HG03097 (cell line): Measurements from ENCODE around the gene CLECL1.

Experiments used
- ATAC-seq: cut with Tn5 transposase; IDR thresholded peaks from one replicate; pipeline ENCODE4 v1.9.1; 2021; ENCODE audit not compliant: unreplicated experiment, low FRiP score

CLECL1 gene

GRCh38 chr12:9732921-9733461 is at the start of gene CLECL1:
Gene CLECL1 (minus strand): TSS chr12:9733097.
- ATAC-seq = no peak

DNA sequence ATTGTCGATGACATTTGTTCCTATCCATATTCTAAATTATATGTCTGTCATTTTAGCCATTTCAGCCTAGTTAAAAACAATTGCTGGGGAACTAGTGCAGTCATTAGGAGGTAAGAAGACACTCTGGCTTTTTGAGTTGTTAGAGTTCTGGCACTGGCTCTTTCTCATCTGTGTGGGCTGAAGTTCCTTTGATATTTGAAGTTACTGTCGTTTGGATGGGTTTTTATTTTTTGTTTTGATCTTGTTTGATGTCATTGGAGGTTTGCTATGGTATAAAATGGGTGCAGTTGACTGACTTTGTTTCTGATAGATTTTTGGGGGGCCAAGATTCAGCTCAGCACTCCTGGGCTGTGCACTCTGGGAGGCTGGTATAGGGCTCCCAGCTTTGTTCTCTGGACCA is 48.5 kb upstream of the CLECL1 start:
- no peak for ATAC-seq

DNA sequence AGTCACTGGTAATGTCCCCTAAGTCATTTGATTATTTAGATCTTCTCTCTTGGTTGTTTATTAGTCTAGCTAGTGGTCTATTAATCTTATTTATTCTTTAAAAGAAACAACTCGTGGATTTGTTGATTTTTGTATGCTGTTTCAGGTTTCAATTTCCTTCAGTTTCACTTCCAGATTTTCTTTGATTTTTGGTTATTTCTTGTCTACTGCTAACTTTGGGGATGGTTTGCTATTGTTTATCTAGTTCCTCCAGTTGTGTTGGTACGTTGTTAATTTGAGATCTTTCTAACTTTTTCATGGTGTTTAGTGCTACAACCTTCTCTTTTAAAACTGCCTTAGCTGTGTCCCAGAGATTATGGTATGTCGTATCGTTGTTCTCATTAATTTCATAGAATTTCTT is 46.3 kb upstream of the CLECL1 start:
- no peak for ATAC-seq

- ATAC-seq = no peak
Observed at GRCh38 chr12:9776781-9777180, 43.9 kb upstream of the CLECL1 start.

- no peak for ATAC-seq
Observed at GRCh38 chr12:9773216-9773877, 40.5 kb upstream of the CLECL1 start.

DNA sequence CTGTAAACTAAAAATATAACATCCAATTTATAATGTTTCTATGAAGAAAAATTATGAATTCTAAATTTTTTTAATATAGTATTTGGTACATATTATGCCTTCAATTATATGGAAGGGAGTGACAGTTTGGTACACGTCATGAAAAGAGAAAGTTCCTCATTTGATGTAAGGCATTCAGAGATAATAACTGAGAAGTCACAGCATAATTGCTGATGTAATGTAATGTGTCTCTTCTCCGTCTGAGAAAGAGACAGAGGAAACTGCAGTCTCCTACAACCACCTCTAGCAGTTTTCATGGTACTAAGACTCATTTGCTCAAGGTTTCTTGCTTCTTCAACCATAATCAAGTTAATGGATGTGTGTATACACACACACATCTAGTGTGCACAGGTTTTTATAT is 30.1 kb upstream of the CLECL1 start:
- no peak for ATAC-seq

DNA sequence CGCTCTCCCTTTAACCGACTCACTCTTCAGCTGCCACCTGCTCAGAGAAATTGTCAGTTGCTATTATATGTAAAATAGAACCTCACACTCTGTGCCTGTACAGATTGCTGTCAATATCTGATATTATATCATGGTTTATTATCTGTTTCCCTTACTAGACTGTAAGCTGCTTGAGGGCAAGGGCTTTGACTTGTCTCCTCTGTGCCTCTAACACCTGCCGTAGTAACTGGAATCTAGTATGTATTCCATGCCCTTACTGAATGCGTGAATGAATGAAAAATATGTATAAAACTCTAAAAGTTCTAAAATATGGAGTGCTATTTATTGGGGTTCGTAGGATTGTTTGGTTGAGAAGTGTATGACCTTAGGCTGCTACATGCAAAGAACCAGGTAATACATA is 29.5 kb upstream of the CLECL1 start:
- ATAC-seq = no peak

DNA sequence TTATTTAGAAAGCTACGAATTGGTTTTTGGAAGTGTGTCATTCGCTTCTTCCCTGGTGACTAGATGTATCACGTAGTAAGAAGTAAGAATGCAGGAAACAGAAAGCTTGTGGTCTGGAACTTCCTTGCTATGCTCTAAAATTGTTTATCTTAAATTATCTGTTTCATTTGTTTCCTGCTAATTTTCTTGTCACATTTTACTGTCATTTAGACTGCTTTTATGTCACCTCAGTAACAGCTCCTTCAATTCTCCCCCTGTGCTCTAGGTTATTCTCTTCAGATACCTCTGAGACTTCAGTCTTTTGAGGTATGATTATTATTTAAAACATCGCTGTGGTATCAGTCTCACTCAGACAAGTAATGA is 28.5 kb upstream of the CLECL1 start:
- no peak for ATAC-seq

DNA sequence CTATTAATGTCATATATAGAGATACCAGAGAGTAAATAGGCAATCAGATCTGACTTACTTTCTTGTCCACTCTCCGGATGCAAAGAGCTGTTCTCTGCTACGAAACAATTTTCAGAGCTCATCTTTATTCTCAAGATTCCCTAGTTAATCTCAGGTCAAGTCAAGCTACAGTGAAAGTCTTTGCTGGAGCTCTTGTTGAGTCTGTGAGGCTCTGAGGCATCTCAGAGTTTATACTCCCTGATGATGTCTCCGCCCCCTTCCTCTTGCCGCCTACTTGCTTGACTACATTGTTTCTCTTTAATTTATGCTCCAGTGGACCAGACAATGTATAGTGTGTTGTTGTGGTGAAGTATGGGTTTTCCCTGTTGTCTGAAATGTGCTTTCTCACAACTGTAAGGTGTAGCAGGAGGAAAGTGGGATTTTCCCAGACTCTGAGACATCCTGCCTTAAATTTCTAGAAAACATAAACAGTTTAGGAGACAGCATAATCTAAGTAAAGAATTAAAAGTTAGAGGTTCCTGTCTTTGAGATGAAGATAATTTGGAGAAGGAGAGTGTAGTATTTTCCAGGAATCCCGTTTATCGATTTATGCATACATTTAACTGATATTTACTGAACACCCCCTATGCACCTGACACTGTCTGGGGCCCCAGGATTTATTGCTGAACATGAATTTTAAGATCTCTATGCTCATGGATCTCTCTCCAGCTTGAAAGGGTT is 28.0 kb upstream of the CLECL1 start, which contains the start of gene CD69:
CD69 (minus strand) TSS at position 203 of the 720 bp plus-strand sequence; CDS start at position 122, 81 bp downstream.
- peak; percentile 41 for ATAC-seq

DNA sequence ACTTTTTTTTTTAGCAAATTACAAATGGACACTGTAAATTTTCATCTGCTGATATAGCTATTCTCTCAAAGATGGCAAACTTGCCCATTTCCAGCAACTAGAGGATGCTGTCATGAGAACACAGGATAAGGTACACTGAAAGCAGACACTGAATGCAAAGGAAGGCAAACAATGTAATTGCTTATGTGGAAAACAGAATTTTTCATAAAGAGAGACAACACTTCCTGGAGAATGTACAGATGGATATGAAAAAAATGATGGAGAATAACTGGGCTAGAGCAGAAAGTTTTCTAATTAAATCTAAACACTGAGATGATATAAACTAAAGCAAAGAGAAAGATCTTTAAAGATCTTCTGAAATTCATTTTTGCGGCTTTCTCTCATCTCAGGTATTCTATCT is 27.2 kb upstream of the CLECL1 start:
- ATAC-seq = no peak

- no peak for ATAC-seq
Observed at GRCh38 chr12:9759694-9760093, 26.8 kb upstream of the CLECL1 start.

DNA sequence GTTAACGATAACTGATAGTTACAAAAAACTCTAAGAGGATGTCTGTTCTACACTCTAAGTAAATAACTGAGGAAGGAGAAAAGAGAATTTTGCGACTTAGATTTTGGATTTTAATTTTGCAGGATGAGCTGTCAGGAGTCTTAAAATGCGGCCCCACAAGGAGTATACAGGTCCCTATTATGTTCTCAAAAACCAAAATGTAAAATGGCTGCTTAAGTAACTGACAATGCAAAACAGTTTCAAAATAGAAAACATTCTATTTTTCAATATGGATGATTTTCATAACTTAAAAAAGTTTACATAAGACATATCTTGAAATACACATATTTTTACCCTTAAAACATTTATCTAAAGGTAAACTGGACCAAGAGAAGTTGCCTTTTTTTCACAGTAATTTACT is 25.2 kb upstream of the CLECL1 start:
- no peak for ATAC-seq

- ATAC-seq = no peak
Observed at GRCh38 chr12:9757433-9758025, 24.6 kb upstream of the CLECL1 start.

DNA sequence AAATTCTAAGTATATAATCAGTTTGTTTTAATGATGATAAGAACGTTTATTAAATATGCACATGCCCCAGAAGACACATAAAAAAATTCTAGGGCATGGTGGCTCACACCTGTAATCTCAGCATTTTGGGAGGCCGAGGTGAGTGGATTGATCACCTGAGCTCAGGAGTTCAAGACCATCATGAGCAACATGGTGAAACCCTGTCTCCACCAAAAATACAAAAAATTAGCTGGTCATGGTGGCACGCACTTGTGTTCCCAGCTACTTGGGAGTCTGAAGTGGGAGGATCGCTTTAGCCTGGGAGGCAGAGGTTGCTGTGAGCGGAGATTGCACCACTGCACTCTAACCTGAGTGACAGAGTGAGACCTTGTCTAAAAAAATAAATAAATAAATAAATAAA is 23.8 kb upstream of the CLECL1 start:
- ATAC-seq = no peak

DNA sequence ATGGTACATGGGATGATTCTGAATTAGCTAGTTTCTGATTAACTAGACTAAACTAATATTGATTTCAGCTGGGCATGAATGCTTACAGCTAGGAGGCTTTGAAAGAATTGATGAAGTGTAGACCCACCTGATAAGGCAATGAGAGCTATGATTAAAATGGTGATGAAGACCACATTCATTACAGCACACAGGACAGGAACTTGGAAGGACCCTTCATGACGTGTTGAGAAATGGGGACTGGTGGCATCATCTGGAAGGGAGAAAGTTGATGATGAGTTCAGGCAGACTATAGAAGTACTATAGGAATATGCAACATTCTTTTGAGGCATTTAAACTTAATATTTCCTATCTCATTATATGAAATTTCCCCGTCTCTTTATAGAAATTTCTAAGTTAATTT is 23.3 kb upstream of the CLECL1 start:
- no peak for ATAC-seq

- ATAC-seq = no peak
Observed at GRCh38 chr12:9755567-9755966, 22.7 kb upstream of the CLECL1 start.

- no peak for ATAC-seq
Observed at GRCh38 chr12:9755035-9755434, 22.1 kb upstream of the CLECL1 start.

GRCh38 chr12:9754099-9754927 is 21.4 kb upstream of the CLECL1 start:
- no peak for ATAC-seq

- ATAC-seq = no peak
Observed at GRCh38 chr12:9753498-9753897, 20.6 kb upstream of the CLECL1 start.

GRCh38 chr12:9753073-9753472 is 20.2 kb upstream of the CLECL1 start:
- no peak for ATAC-seq
